Endodermal cell (in vitro differentiated cells): ENCODE results near the gene SNCA. TPM values are rescaled to one million over a fixed set of nuclear protein-coding genes. Genes with fewer than 3 reads are reported as not detected.

Source experiments
- DNase-seq: peaks from one replicate; pipeline ENCODE4 v3.0.0-alpha.2; 2017
- H3K27ac ChIP-seq: 2 replicates; pipeline ENCODE4 v1.5.1; 2013; ENCODE audit warnings: mild to moderate bottlenecking, low read depth, low read length, moderate library complexity
- H3K27me3 ChIP-seq: 2 replicates; pipeline ENCODE4 v1.6.1; 2013; ENCODE audit warnings: mild to moderate bottlenecking, low read length, moderate library complexity; ENCODE audit not compliant: insufficient read depth, control insufficient read depth, poor library complexity, severe bottlenecking
- H3K36me3 ChIP-seq: 2 replicates; pipeline ENCODE4 v1.7.0; 2013; ENCODE audit warnings: mild to moderate bottlenecking, low read length, moderate library complexity; ENCODE audit not compliant: control insufficient read depth, insufficient read depth
- H3K4me1 ChIP-seq: one replicate; pipeline ENCODE4 v1.7.0; 2013; ENCODE audit warnings: low read length; ENCODE audit not compliant: control insufficient read depth, insufficient read depth
- H3K4me3 ChIP-seq: 2 replicates; pipeline ENCODE4 v1.5.1; 2013; ENCODE audit warnings: mild to moderate bottlenecking, low read length, moderate library complexity
- H3K9ac ChIP-seq: 2 replicates; pipeline ENCODE4 v1.6.1; 2013; ENCODE audit warnings: mild to moderate bottlenecking, low read length, moderate library complexity; ENCODE audit not compliant: poor library complexity, severe bottlenecking; ENCODE audit errors: extremely low read depth
- H3K9me3 ChIP-seq: 2 replicates; pipeline ENCODE4 v1.6.1; 2013; ENCODE audit warnings: mild to moderate bottlenecking, low read length, moderate library complexity; ENCODE audit not compliant: control insufficient read depth
- H3K27ac Mint-ChIP-seq: 2 replicates; pipeline ENCODE4 v1.8.0; 2020; ENCODE audit warnings: mixed read lengths
- H3K27me3 Mint-ChIP-seq: 2 replicates; pipeline ENCODE4 v1.8.0; 2021; ENCODE audit warnings: mild to moderate bottlenecking, mixed read lengths; ENCODE audit not compliant: insufficient read depth
- H3K36me3 Mint-ChIP-seq: 2 replicates; pipeline ENCODE4 v1.8.0; 2020; ENCODE audit warnings: low read depth, mixed read lengths
- H3K4me1 Mint-ChIP-seq: 2 replicates; pipeline ENCODE4 v1.8.0; 2020; ENCODE audit warnings: mixed read lengths
- H3K4me3 Mint-ChIP-seq: 2 replicates; pipeline ENCODE4 v1.8.0; 2020; ENCODE audit warnings: mild to moderate bottlenecking, moderate library complexity, mixed read lengths
- H3K9me3 Mint-ChIP-seq: 2 replicates; pipeline ENCODE4 v1.8.0; 2020; ENCODE audit warnings: mild to moderate bottlenecking, mixed read lengths
- WGBS, 2 experiments: methylation state at CpG; one replicate each; pipeline versions ENCODE4 v1.1.5 to v1.1.7; 2013; ENCODE audit warnings: missing lambda C conversion rate in 2 of 2, mixed read lengths in 1 of 2; ENCODE audit not compliant: insufficient coverage in 1 of 2, insufficient read length in 1 of 2; 5-methylcytosine and 5-hydroxymethylcytosine counted together
- total RNA-seq, 2 donors: library from RNA; stranded (reverse); fragmentation: NEBNext Ultra II Directional in 1 of 2; extraction: Animal tissue kit (Norgen Biotek cat#: 25700) in 1 of 2; gene quantifications; 2 replicates in 1 of 2; 3 replicates in 1 of 2; pipeline ENCODE4 v1.2.1, GENCODE V29; 2021
- TF ChIP-seq, protein P1 (sequence below): fragments of 200-600 bp; sonication (generic); conservative IDR thresholded peaks from 2 replicates; pipeline ENCODE4 v1.5.0; 2021; ENCODE audit warnings: antibody characterized with exemption, mild to moderate bottlenecking

The SNCA gene
- total RNA-seq, 2 donors from 2014 or later = 11.3 to 13.5 TPM

DNA sequence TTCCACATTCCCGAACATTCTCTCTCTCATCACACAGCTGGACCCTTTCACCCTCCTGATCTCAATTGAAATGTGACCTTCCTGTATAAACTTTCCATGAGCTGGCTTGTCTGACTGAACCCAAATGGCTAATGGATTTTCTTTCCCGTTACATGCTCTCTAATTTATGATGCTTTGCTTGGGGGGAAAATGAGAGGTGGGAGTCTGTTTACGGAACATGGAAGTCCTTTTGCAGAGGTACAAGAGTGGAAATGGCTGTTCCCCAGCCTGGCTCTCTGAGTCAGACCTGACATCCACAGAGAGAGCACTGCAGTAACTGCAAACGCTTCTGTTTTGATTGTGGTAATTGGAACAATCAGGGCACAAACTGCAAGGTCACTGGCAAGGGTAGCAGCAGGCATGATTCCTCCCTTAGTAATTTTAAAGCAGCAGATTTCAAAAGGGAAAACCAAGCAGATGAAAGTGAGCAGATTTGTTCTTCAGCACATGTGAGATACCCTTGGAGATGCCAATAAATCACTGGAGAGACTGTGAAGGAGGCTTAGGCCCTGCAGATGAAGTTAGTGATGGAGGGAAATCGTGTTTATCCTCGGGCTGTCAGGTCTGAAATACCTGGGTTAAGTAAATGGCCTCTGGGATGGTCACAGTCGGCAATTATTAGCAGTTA lies 83.9 kb downstream of the SNCA start:
- Histone ChIP-seq H3K27me3 (no peaks in the 10 kb centered on the region), H3K36me3 (no peaks in the 10 kb centered on the region), H3K27ac (no peak overlapping the region), H3K9me3 (no peaks in the 10 kb centered on the region), H3K4me1 (peaks cover 5% of the 10 kb centered on the region), H3K9ac (no peak overlapping the region), H3K4me3 (no peak overlapping the region)
- Mint-ChIP-seq H3K27ac (peak overlapping the region; percentile 23), H3K27me3 (no peaks in the 10 kb centered on the region), H3K4me1 (peaks cover 34% of the 10 kb centered on the region), H3K36me3 (no peaks in the 10 kb centered on the region), H3K9me3 (no peaks in the 10 kb centered on the region), H3K4me3 (no peak overlapping the region)
- DNase-seq = no peak
- 86 to 87% methylated on average over 7 of the region's 7 CpGs for WGBS, 2 experiments
- TF ChIP-seq, protein P1, sequence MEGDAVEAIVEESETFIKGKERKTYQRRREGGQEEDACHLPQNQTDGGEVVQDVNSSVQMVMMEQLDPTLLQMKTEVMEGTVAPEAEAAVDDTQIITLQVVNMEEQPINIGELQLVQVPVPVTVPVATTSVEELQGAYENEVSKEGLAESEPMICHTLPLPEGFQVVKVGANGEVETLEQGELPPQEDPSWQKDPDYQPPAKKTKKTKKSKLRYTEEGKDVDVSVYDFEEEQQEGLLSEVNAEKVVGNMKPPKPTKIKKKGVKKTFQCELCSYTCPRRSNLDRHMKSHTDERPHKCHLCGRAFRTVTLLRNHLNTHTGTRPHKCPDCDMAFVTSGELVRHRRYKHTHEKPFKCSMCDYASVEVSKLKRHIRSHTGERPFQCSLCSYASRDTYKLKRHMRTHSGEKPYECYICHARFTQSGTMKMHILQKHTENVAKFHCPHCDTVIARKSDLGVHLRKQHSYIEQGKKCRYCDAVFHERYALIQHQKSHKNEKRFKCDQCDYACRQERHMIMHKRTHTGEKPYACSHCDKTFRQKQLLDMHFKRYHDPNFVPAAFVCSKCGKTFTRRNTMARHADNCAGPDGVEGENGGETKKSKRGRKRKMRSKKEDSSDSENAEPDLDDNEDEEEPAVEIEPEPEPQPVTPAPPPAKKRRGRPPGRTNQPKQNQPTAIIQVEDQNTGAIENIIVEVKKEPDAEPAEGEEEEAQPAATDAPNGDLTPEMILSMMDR = no peak

DNA sequence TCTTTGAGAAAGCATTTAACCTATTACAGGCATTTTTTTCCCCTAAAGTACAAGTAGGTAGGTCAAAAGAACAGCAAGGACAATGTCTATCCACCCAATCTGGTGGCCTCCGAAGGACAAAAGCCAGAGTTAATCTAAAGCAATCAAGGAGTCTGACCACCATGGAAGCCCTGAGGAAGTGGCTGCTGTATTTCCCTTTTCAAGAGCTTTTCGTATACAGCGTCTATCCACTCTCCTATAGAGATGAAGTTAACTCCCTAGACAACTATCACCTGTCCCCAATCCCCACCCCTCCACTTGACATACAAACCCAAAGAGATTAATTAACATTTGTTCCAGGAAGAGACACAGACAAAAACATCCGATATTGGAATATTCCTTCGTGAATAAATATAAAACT lies 85.5 kb downstream of the SNCA start:
- no peaks in the 10 kb centered on the region for H3K36me3 Mint-ChIP-seq
- no peaks in the 10 kb centered on the region for H3K9me3 Mint-ChIP-seq
- H3K27me3 Mint-ChIP-seq = no peaks in the 10 kb centered on the region
- Histone ChIP-seq H3K9me3 (no peaks in the 10 kb centered on the region), H3K36me3 (no peaks in the 10 kb centered on the region), H3K27ac (no peak overlapping the region), H3K9ac (no peak overlapping the region), H3K4me1 (peaks cover 14% of the 10 kb centered on the region), H3K27me3 (no peaks in the 10 kb centered on the region), H3K4me3 (peak overlapping the region; percentile 19)
- no peak for DNase-seq
- TF ChIP-seq, protein P1 = no peak
- 92% methylated on average over 4 to 5 of the region's 5 CpGs for WGBS, 2 experiments
- H3K4me3 Mint-ChIP-seq = no peak overlapping the region
- H3K4me1 Mint-ChIP-seq = peaks cover 47% of the 10 kb centered on the region
- peak overlapping the region; percentile 4 for H3K27ac Mint-ChIP-seq

DNA sequence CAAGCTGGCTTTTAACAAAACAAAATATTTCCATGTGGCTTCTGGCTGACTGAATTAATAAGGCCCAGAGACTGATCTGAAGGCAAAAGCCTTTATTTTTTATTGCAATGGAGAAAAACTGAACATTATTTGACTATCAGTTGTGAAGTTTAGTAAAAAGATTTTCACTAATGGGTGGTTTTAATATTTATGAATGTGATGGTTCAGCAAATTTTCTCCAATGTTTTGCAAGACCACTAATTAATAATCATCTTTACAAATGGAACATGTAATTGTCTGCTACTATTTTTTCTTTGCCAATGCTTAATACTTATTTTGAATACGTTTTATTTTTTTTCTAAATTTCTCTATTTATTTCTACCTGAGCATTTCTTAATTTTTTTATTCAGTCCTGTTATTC lies 90.6 kb downstream of the SNCA start:
- Mint-ChIP-seq H3K36me3 (no peaks in the 10 kb centered on the region), H3K9me3 (no peaks in the 10 kb centered on the region), H3K4me1 (peaks cover 30% of the 10 kb centered on the region), H3K4me3 (no peak overlapping the region), H3K27ac (no peak overlapping the region), H3K27me3 (no peaks in the 10 kb centered on the region)
- Histone ChIP-seq H3K36me3 (no peaks in the 10 kb centered on the region), H3K4me3 (no peak overlapping the region), H3K9me3 (no peaks in the 10 kb centered on the region), H3K27me3 (no peaks in the 10 kb centered on the region), H3K4me1 (peaks cover 11% of the 10 kb centered on the region), H3K9ac (no peak overlapping the region), H3K27ac (no peak overlapping the region)
- TF ChIP-seq, protein P1 = no peak
- WGBS, 2 experiments = 88% methylated on average over 1 of the region's 1 CpG; no CpG with 5 or more reads in 1 of the 2 experiments
- DNase-seq = no peak
